IMR-90 (cell line): ENCODE data around the gene S1PR4. TPM values are rescaled to one million over a fixed set of nuclear protein-coding genes. Genes with fewer than 3 reads are reported as not detected.
A peak's percentile ranks its signal among the peaks of the same experiment; 100 is the strongest.

ENCODE experiments used
- ATAC-seq: fragments of 200-7000 bp; cut with Tn5 transposase; 2 replicates; pipeline ENCODE4 v1.9.1; 2020; ENCODE audit warnings: low read depth, mild to moderate bottlenecking, moderate library complexity
- BruUV-seq: library from RNA; stranded (reverse); fragments of 400-500 nt; replicated peaks from 2 replicates; lab custom pipeline; 2021; lab: Mats Ljungman, UMichigan
- CTCF ChIA-PET: fragments of 300-600 bp; formaldehyde crosslinking; extraction: SDS; loops from one replicate; lab custom pipeline; 2021; ENCODE audit warnings: antibody characterized with exemption; lab: Yijun Ruan, JAX
- POLR2A ChIA-PET: fragments of 300-600 bp; sonication (Branson Sonifier 250); formaldehyde crosslinking; loops from one replicate; lab custom pipeline; 2022; ENCODE audit warnings: antibody characterized with exemption; ENCODE audit not compliant: unreplicated experiment; lab: Charles Lee
- DNase-seq: peaks from one replicate; pipeline ENCODE4 v3.0.0; 2013
- H2AFZ ChIP-seq: replicated peaks from 2 replicates; pipeline ENCODE3; 2013; ENCODE audit warnings: low read length, mild to moderate bottlenecking; ENCODE audit not compliant: poor library complexity
- H2AK5ac ChIP-seq: 2 replicates; pipeline ENCODE4 v1.6.1; 2013; ENCODE audit warnings: low read depth, low read length, inconsistent platforms
- H2AK9ac ChIP-seq: replicated peaks from 2 replicates; pipeline ENCODE3; 2013; ENCODE audit warnings: mild to moderate bottlenecking, low read depth, low read length, moderate library complexity; ENCODE audit not compliant: poor library complexity
- H2BK120ac ChIP-seq: 2 replicates; pipeline ENCODE4 v1.6.1; 2013; ENCODE audit warnings: low read depth, low read length, inconsistent platforms
- H2BK15ac ChIP-seq: 3 replicates; pipeline ENCODE4 v1.6.1; 2013; ENCODE audit warnings: low read depth, low read length, inconsistent platforms
- H2BK20ac ChIP-seq: 2 replicates; pipeline ENCODE4 v1.6.1; 2013; ENCODE audit warnings: low read depth, mild to moderate bottlenecking, inconsistent platforms, low read length, moderate library complexity
- H2BK5ac ChIP-seq: 2 replicates; pipeline ENCODE4 v1.6.1; 2013; ENCODE audit warnings: mild to moderate bottlenecking, low read depth, low read length, inconsistent platforms; ENCODE audit not compliant: poor library complexity, severe bottlenecking
- H3K14ac ChIP-seq: replicated peaks from 2 replicates; pipeline ENCODE4 v1.6.1; 2013; ENCODE audit warnings: low read depth, low read length, inconsistent platforms
- H3K18ac ChIP-seq: 2 replicates; pipeline ENCODE4 v1.6.1; 2013; ENCODE audit warnings: low read depth, low read length, control low read depth
- H3K23ac ChIP-seq: 2 replicates; pipeline ENCODE4 v1.6.1; 2013; ENCODE audit warnings: low read depth, low read length, inconsistent platforms
- H3K27ac ChIP-seq: 2 replicates; pipeline ENCODE4 v1.5.1; 2013; ENCODE audit warnings: mild to moderate bottlenecking, control low read depth, low read length; ENCODE audit not compliant: insufficient read depth
- H3K27me3 ChIP-seq: 2 replicates; pipeline ENCODE4 v1.6.1; 2013; ENCODE audit warnings: low read length; ENCODE audit not compliant: control insufficient read depth, insufficient read depth
- H3K36me3 ChIP-seq: 2 replicates; pipeline ENCODE4 v1.6.1; 2013; ENCODE audit warnings: low read length, mixed read lengths; ENCODE audit not compliant: control insufficient read depth, insufficient read depth
- H3K4ac ChIP-seq: 2 replicates; pipeline ENCODE4 v1.6.1; 2013; ENCODE audit warnings: low read depth, low read length, inconsistent platforms
- H3K4me1 ChIP-seq: 2 replicates; pipeline ENCODE4 v1.6.1; 2013; ENCODE audit warnings: low read length, mixed read lengths; ENCODE audit not compliant: control insufficient read depth, insufficient read depth
- H3K4me2 ChIP-seq: 2 replicates; pipeline ENCODE4 v1.6.1; 2013; ENCODE audit warnings: low read depth, mild to moderate bottlenecking, control low read depth, low read length, moderate library complexity
- H3K4me3 ChIP-seq: 2 replicates; pipeline ENCODE4 v1.5.1; 2013; ENCODE audit warnings: low read depth, mild to moderate bottlenecking, control low read depth, low read length, moderate library complexity; ENCODE audit not compliant: insufficient read depth
- H3K56ac ChIP-seq: 2 replicates; pipeline ENCODE4 v1.6.1; 2013; ENCODE audit warnings: low read length, inconsistent platforms; ENCODE audit not compliant: insufficient read depth; ENCODE audit errors: extremely low read depth
- H3K79me1 ChIP-seq, 2 experiments: 2 replicates each; pipeline ENCODE4 v1.6.1; 2013; ENCODE audit warnings: low read length in 2 of 2, inconsistent platforms in 1 of 2, low read depth in 1 of 2
- H3K9ac ChIP-seq: 2 replicates; pipeline ENCODE4 v1.6.1; 2013; ENCODE audit warnings: low read depth, low read length, control low read depth
- H3K9me1 ChIP-seq: 2 replicates; pipeline ENCODE4 v1.6.1; 2013; ENCODE audit warnings: low read length, inconsistent platforms; ENCODE audit not compliant: insufficient read depth
- H3K9me3 ChIP-seq: 2 replicates; pipeline ENCODE4 v1.6.1; 2013; ENCODE audit warnings: low read length; ENCODE audit not compliant: control insufficient read depth, insufficient read depth
- H4K20me1 ChIP-seq: 2 replicates; pipeline ENCODE4 v1.6.1; 2013; ENCODE audit warnings: low read length, inconsistent platforms; ENCODE audit not compliant: insufficient read depth
- H4K5ac ChIP-seq: 2 replicates; pipeline ENCODE4 v1.6.1; 2013; ENCODE audit warnings: mild to moderate bottlenecking, low read depth, low read length, control low read depth
- H4K8ac ChIP-seq, 2 experiments: 2 replicates each; pipeline ENCODE4 v1.6.1; 2013; ENCODE audit warnings: low read depth in 2 of 2, low read length in 2 of 2, control low read depth in 1 of 2, inconsistent platforms in 1 of 2
- H4K91ac ChIP-seq: 2 replicates; pipeline ENCODE4 v1.6.1; 2013; ENCODE audit warnings: low read depth, low read length, inconsistent platforms; ENCODE audit not compliant: insufficient read depth
- CEBPB ChIP-seq: IDR thresholded peaks from 2 replicates; pipeline ENCODE4 v1.6.1; 2012; ENCODE audit warnings: low read depth, low read length, improper control_type of control experiment
- WGBS, 2 experiments: methylation state at CpG; one replicate each; pipeline versions ENCODE4 v1.1.5 to v1.1.7; 2013; ENCODE audit warnings: missing lambda C conversion rate in 2 of 2; ENCODE audit not compliant: insufficient read length in 1 of 2; ENCODE audit errors: extremely low coverage in 2 of 2; 5-methylcytosine and 5-hydroxymethylcytosine counted together
- dilution Hi-C: fragments of 300-500 bp; cut with HindIII; formaldehyde crosslinking; loops from one replicate; pipeline ENCODE4 v1.14.3; 2018; ENCODE audit warnings: low sequenced_read_pairs; ENCODE audit not compliant: unreplicated experiment
- in situ Hi-C: fragments of 300-500 bp; cut with MboI; formaldehyde crosslinking; loops from 3 replicates; pipeline ENCODE4 v1.14.3; 2019; ENCODE audit warnings: low sequenced_read_pairs, inconsistent platforms, mixed read lengths
- intact Hi-C: fragments of 100-400 bp; cut with micrococcal nuclease; formaldehyde crosslinking; loops from 2 replicates; pipeline ENCODE4 v1.10.0; 2022
- polyA plus RNA-seq, 3 experiments: library from polyadenylated mRNA; depleted of rRNA; stranded (reverse); fragments of >200 nt; gene quantifications; 2 replicates each; pipeline ENCODE4 v1.2.3, GENCODE V29; 2012; ENCODE audit warnings: low replicate concordance in 1 of 3
- total RNA-seq: library from RNA; depleted of rRNA; stranded (reverse); fragments of >200 nt; gene quantifications from 2 replicates; pipeline ENCODE4 v1.2.3, GENCODE V29; 2012
- TF ChIP-seq, protein P1 (sequence below): fragments of 150-350 bp; IDR thresholded peaks from 2 replicates; pipeline ENCODE4 v1.6.1; 2017; ENCODE audit warnings: mild to moderate bottlenecking, antibody characterized with exemption, low read length, low read depth

The S1PR4 gene
- total and polyA plus RNA-seq, 2 of the 4 experiments (the other 2 are of a cell fraction), result not detected

DNA sequence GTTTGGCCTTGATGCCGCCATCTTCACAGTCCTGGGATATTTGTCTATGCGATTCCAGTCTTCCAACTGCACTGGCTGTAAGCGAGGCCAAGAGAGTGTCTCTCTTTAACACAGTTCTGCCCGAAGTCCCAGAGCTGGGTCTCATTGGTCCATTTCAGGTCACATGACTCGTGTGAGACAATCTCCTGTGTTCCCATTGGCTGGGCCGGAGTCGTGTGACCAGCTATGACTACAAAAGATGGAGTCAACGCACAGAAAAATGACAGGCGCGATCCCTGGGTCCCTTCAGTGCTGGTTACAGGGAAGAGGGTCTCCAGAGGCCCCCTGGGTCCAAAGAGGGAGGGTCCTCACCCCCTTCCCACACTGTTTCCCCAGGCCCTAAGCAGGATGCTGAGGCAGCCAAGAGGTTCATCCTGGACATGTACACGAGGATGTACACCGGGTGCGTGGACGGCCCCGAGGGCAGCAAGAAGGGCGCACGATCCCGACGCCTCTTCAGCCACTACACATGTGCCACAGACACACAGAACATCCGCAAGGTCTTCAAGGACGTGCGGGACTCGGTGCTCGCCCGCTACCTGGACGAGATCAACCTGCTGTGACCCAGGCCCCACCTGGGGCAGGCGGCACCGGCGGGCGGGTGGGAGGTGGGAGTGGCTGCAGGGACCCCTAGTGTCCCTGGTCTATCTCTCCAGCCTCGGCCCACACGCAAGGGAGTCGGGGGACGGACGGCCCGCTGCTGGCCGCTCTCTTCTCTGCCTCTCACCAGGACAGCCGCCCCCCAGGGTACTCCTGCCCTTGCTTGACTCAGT, 15.9 kb upstream of the S1PR4 start:
- Histone ChIP-seq H3K4ac (peak overlapping the region; percentile 12; the same call in 1 of the 2 replicates), H3K18ac (no peak overlapping the region), H3K23ac (no peak overlapping the region), H3K9me3 (peaks cover 4% of the 10 kb centered on the region; the same call in 1 of the 2 replicates), H3K27me3 (no peaks in the 10 kb centered on the region), H3K4me3 (no peak overlapping the region), H3K14ac (no peak overlapping the region; the same call in 1 of the 2 replicates), H4K8ac (peak overlapping the region in 1 of 2 experiments; percentile 37; a peak in 1 of 4 replicates), H2BK5ac (no peak overlapping the region), H3K36me3 (no peaks in the 10 kb centered on the region), H4K5ac (no peak overlapping the region), H3K9me1 (no peaks in the 10 kb centered on the region), H4K20me1 (no peaks in the 10 kb centered on the region), H3K4me1 (no peaks in the 10 kb centered on the region; the same call in 1 of the 2 replicates), H2AK9ac (peak overlapping the region; percentile 82), H2BK120ac (no peak overlapping the region), H3K9ac (no peak overlapping the region), H3K27ac (no peak overlapping the region), H2BK15ac (no peak overlapping the region), H3K56ac (no peak overlapping the region), H2BK20ac (no peak overlapping the region), H2AFZ (peak overlapping the region; percentile 91), H4K91ac (no peak overlapping the region), H3K4me2 (no peak overlapping the region), H2AK5ac (peak overlapping the region; percentile 90), H3K79me1 (no peaks in the 10 kb centered on the region)
- TF ChIP-seq, protein P1, sequence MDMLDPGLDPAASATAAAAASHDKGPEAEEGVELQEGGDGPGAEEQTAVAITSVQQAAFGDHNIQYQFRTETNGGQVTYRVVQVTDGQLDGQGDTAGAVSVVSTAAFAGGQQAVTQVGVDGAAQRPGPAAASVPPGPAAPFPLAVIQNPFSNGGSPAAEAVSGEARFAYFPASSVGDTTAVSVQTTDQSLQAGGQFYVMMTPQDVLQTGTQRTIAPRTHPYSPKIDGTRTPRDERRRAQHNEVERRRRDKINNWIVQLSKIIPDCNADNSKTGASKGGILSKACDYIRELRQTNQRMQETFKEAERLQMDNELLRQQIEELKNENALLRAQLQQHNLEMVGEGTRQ, result peak; percentile 82
- TF ChIP-seq CEBPB, result no peak
- BruUV-seq, result no TSS peak
- in situ Hi-C loops (loop anchor here (5.0 kb wide), 1 partner anchor 205 kb away; no protein-coding TSS in a partner anchor), intact Hi-C loops (loop anchor here (1.0 kb wide), 4 partner anchors 33 to 206 kb away; no protein-coding TSS in a partner anchor), dilution Hi-C loops (no loop called here)
- CTCF ChIA-PET, result interaction anchor here (0.6 to 1.1 kb wide), 3 partner anchors 33 to 86 kb away, joined by 3 to 8 read pairs (median 4); no protein-coding TSS in a partner anchor
- ATAC-seq (no peak), DNase-seq (no peak)
- WGBS, 2 experiments, result no CpG with 5 or more reads among the region's 38 CpGs
- POLR2A ChIA-PET, result no interaction called here
